22Rv1 (cell line): Measurements from ENCODE around the gene COL6A3.

ENCODE experiments used
- H3K27ac ChIP-seq: fragments of 450-650 bp; 2 replicates; pipeline ENCODE4 v1.5.1; 2017
- ZFX ChIP-seq: fragments of 450-650 bp; IDR thresholded peaks from 2 replicates; pipeline ENCODE4 v1.6.1; 2017; ENCODE audit warnings: antibody characterized with exemption, borderline replicate concordance
- TF ChIP-seq, protein P1 (sequence below): fragments of 450-650 bp; IDR thresholded peaks from 2 replicates; pipeline ENCODE4 v1.5.1; 2017; ENCODE audit warnings: mild to moderate bottlenecking

Gene COL6A3

DNA sequence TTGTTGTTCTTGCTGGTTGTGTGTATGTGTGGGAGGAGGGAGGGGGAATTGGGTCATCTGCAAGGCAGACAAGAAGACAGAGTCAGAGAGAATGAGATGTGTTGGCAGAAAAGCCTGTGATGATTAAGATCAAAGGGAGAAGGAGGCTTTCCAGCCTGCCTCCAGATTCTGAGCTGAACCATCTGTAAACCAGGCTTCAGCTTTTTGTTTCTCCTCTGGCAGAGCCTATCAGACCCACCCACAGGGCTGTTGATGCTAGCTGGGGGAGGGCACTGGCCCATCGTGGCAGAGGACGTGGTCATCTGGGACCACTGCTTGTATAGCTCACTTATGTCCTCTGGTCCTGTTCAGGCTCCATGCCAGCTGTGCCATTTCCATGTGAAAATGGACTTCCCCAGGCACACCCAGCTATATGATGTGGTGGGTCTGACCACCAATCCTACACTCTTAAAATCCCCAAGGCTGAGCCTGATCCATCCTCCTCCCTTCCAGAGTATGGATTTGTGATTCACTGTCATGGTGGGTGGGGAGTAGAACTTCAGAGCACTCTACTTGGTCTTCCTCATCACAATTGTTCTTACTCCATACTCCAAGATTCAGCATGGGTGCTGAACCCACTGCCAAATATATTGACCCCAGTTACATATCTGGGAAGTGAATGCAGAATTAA is 27.8 kb upstream of the COL6A3 start:
- TF ChIP-seq, protein P1, sequence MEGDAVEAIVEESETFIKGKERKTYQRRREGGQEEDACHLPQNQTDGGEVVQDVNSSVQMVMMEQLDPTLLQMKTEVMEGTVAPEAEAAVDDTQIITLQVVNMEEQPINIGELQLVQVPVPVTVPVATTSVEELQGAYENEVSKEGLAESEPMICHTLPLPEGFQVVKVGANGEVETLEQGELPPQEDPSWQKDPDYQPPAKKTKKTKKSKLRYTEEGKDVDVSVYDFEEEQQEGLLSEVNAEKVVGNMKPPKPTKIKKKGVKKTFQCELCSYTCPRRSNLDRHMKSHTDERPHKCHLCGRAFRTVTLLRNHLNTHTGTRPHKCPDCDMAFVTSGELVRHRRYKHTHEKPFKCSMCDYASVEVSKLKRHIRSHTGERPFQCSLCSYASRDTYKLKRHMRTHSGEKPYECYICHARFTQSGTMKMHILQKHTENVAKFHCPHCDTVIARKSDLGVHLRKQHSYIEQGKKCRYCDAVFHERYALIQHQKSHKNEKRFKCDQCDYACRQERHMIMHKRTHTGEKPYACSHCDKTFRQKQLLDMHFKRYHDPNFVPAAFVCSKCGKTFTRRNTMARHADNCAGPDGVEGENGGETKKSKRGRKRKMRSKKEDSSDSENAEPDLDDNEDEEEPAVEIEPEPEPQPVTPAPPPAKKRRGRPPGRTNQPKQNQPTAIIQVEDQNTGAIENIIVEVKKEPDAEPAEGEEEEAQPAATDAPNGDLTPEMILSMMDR: no peak
- no peak for TF ChIP-seq ZFX
- H3K27ac ChIP-seq: no peak overlapping the region

DNA sequence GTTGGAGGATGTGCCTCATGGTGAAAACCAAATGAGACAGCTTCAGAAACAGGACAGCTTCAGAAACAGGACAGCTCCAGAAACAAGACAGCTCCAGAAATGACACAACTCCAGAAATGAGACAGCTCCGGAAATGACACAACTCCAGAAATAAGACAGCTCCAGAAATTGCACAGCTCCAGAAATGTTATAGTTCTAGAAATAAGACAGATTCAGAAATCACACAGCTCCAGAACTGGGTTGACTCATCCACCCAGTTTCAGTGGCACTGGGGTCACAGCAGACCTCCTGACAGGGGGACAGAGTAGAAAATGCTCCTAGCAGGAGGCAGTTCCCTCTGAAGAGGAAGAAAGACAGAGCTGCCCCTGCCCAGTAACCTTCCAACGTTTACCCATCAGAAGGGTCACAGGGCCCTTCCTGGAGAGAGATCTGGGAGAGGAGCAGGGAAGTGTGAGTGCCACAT is 26.9 kb upstream of the COL6A3 start:
- TF ChIP-seq, protein P1: no peak
- no peak for TF ChIP-seq ZFX
- no peak overlapping the region for H3K27ac ChIP-seq

DNA sequence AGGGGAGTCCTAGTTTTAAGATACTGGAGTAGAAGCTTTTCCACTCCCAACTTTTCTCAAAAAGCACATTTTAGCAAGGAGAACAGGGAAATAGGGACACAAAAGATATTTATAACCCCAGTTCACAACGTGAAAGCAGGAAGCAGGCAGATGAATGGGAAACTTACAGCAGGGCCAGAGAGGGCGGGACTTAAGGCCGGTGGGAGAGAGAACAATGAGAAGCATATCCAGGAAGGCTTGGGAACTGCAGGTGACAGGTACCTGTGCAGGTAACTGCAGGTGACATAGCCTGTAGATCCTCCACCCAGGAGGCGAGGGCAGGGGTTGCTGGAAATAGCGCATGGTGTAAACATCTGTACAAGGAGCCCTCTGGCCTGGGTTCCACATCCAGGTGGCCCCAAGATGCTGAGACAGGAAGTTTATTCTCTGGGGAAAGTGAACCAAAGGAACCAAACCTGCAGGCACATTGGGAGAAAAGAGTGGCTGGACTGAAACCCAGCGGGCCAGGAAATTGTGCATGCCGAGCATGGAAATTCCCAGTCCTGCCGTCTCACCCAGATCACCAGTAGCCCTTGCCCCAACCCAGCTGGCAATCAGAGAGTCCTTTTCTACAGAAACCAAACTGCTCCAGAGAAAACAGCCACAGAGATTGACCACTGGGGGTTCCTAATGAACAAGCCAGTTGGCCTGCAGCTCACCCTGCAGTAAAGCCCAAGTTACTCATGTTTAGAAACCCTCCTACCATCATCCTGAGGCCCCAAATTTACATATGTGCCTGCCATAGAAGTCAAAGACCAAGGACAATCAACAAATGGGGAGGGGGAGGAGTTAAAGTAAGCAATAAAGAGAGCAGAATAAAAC is 24.3 kb upstream of the COL6A3 start:
- TF ChIP-seq, protein P1: no peak
- TF ChIP-seq ZFX: no peak
- no peak overlapping the region for H3K27ac ChIP-seq

DNA sequence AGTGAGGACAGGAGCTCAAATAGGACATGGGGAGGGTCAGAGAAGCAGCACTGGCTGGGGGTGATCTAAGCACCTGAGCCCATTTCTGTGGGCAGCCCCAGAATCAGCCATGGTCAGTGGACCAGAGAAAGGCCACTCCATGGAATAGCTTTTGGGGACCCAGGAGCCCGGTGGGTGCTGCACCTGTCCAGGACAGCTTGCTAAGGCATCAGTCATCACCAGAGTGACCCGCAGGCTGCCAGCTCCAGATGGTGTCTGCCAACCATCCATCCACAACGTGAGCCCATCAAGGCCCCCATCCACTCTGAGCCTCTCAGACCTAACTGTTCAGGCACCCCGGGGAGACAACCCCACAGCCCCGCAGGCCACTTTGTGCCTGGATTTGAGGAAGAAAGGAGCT is 23.6 kb upstream of the COL6A3 start:
- no peak overlapping the region for H3K27ac ChIP-seq
- TF ChIP-seq, protein P1: no peak
- no peak for TF ChIP-seq ZFX

DNA sequence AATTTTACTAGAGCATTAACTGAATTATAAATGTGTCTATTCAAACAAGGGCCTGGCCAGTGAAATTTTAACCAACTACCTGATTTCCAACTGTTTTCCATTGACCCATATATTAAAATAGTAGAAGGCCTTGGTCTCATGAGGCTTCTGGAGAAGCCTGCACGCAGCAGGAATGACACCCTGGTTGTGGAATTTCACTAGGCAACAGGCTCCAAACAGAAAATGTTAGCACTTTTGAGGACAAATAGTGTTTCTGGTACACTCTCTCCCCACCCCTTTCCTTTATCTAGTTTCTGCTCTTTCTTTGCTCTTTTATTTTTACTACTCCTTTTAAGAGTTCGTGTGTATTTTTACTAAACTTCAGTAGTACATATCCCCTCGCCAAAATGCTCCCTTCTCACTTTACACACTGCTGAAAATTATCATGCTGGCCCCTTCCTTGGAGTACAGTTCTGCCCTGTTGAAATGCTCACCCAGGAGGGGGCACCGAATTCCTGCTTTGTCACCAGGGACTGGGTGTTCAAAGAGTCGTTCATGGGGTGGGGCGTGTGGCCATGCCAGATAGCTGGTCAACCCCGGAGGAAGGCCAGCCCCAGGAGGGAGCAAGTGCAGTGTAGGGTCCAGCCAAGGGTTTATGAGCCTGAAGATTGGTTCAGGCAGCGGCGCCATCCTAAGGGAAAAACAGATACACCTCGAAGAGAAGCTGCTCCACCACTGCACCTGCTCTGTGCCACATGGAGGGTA is 22.1 kb upstream of the COL6A3 start:
- TF ChIP-seq ZFX: no peak
- TF ChIP-seq, protein P1: no peak
- H3K27ac ChIP-seq: no peak overlapping the region

DNA sequence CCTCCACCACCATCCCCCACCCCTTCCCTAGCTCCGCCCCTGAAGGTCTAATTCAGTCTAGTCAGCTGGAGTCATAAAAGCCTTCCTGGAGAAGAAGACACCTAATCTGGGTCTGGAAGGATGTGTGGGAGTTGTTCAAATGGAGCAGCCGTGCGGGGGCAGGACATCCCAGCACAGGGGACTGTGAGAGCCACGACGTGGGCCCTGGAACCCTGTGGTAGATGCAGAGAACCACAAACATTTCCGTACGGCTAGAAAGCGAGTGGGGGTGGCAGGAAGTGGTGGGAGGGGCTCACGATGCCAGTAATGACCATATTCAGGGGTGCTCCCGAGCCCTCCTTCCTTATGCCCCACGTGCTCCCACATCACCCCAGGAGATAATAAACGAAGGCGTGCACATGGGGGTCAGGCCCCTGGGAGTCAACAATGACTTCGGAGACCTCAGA is 20.9 kb upstream of the COL6A3 start:
- TF ChIP-seq, protein P1: no peak
- TF ChIP-seq ZFX: no peak
- H3K27ac ChIP-seq: no peak overlapping the region
